Endothelial cell of umbilical vein (primary cell): Measurements from ENCODE around the gene CCDC187. TPM values are rescaled to one million over a fixed set of nuclear protein-coding genes. Genes with fewer than 3 reads are reported as not detected.

Source experiments
- BruUV-seq: library from RNA; stranded (reverse); fragments of 400-500 nt; replicated peaks from 2 replicates; lab custom pipeline; 2021; lab: Mats Ljungman, UMichigan
- CTCF ChIA-PET: fragments of 300-600, 350-600 bp; sonication (Branson Sonifier 250); formaldehyde crosslinking; loops from one replicate; lab custom pipeline; 2021; ENCODE audit warnings: antibody characterized with exemption, inconsistent platforms; lab: Charles Lee
- POLR2A ChIA-PET: fragments of 300-600, 350-600 bp; sonication (Branson Sonifier 250); formaldehyde crosslinking; loops from one replicate; lab custom pipeline; 2021; ENCODE audit warnings: antibody characterized with exemption, inconsistent platforms; lab: Charles Lee
- DNase-seq: peaks from one replicate; pipeline ENCODE4 v3.0.0-alpha.2; 2011; ENCODE audit warnings: low read depth, low spot score
- FAIRE-seq: peaks from 2 replicates; lab custom pipeline; 2011; peaks lifted over from hg19 to GRCh38; lab: Jason Lieb, UNC
- H2AFZ ChIP-seq: 2 replicates; pipeline ENCODE4 v1.6.0; 2012; ENCODE audit warnings: low read depth, low read length, control low read depth, inconsistent platforms
- H3K27ac ChIP-seq: 2 replicates; pipeline ENCODE4 v1.5.1; 2011; ENCODE audit warnings: low read depth, mild to moderate bottlenecking, control low read depth, low read length, moderate library complexity; ENCODE audit not compliant: insufficient read depth
- H3K27me3 ChIP-seq, 2 experiments: 2 replicates each; pipeline versions ENCODE4 v1.6.0 to v1.6.1; 2011; ENCODE audit warnings: low read length in 2 of 2, mixed read lengths in 1 of 2; ENCODE audit not compliant: control insufficient read depth in 2 of 2, insufficient read depth in 2 of 2
- H3K36me3 ChIP-seq, 2 experiments: 2 replicates in 1 of 2; 3 replicates in 1 of 2; pipeline ENCODE4 v1.5.1; 2011; ENCODE audit warnings: low read length in 2 of 2, mild to moderate bottlenecking in 1 of 2, moderate library complexity in 1 of 2; ENCODE audit not compliant: control insufficient read depth in 2 of 2, insufficient read depth in 2 of 2; ENCODE audit errors: extremely low read depth in 1 of 2
- H3K4me1 ChIP-seq: 3 replicates; pipeline ENCODE4 v1.5.1; 2011; ENCODE audit warnings: mild to moderate bottlenecking, low read length; ENCODE audit not compliant: control insufficient read depth, insufficient read depth; ENCODE audit errors: extremely low read depth
- H3K4me2 ChIP-seq: 2 replicates; pipeline ENCODE4 v1.6.1; 2011; ENCODE audit warnings: low read length, control low read depth, mixed read lengths; ENCODE audit not compliant: insufficient read depth
- H3K4me3 ChIP-seq, 3 experiments: fragments of 200-600 bp in 1 of 3; sonication (generic), shearing (Covaris generic) in 1 of 3; replicated peaks in 1 of 3; 2 replicates each; pipeline ENCODE4 v1.5.1; 2011 to 2016; ENCODE audit warnings: control low read depth in 3 of 3, low read length in 3 of 3, mild to moderate bottlenecking in 2 of 3, inconsistent platforms in 1 of 3, low read depth in 1 of 3, moderate library complexity in 1 of 3; ENCODE audit not compliant: insufficient read depth in 1 of 3
- H3K79me2 ChIP-seq: 2 replicates; pipeline ENCODE4 v1.6.0; 2012; ENCODE audit warnings: low read length, inconsistent platforms; ENCODE audit not compliant: control insufficient read depth, insufficient read depth
- H3K9ac ChIP-seq: replicated peaks from 2 replicates; pipeline ENCODE3; 2011; ENCODE audit warnings: low read length, control low read depth; ENCODE audit not compliant: insufficient read depth; ENCODE audit errors: extremely low read depth
- H3K9me1 ChIP-seq: replicated peaks from 3 replicates; pipeline ENCODE4 v1.6.0; 2011; ENCODE audit warnings: mild to moderate bottlenecking, low read length; ENCODE audit not compliant: control insufficient read depth, insufficient read depth; ENCODE audit errors: extremely low read depth
- H3K9me3 ChIP-seq: replicated peaks from 2 replicates; pipeline ENCODE4 v1.5.1; 2012; ENCODE audit warnings: low read length, inconsistent platforms; ENCODE audit not compliant: control insufficient read depth, insufficient read depth
- H4K20me1 ChIP-seq: replicated peaks from 2 replicates; pipeline ENCODE3; 2011; ENCODE audit warnings: mild to moderate bottlenecking, low read length; ENCODE audit not compliant: control insufficient read depth, insufficient read depth; ENCODE audit errors: extremely low read depth
- EZH2 ChIP-seq: IDR thresholded peaks from 2 replicates; pipeline ENCODE4 v1.6.1; 2012; ENCODE audit warnings: borderline replicate concordance, low read depth, mild to moderate bottlenecking, moderate library complexity, low read length, inconsistent platforms; ENCODE audit not compliant: severe bottlenecking
- FOS ChIP-seq: IDR thresholded peaks from 2 replicates; pipeline ENCODE4 v1.6.1; 2011; ENCODE audit warnings: mild to moderate bottlenecking, low read length, moderate library complexity, borderline replicate concordance; ENCODE audit not compliant: insufficient read depth
- GATA2 ChIP-seq: IDR thresholded peaks from 2 replicates; pipeline ENCODE4 v1.7.0; 2011; ENCODE audit warnings: low read depth, mild to moderate bottlenecking, moderate library complexity, mixed read lengths, low read length; ENCODE audit not compliant: insufficient read length, insufficient read depth
- JUN ChIP-seq: IDR thresholded peaks from 2 replicates; pipeline ENCODE4 v1.6.1; 2011; ENCODE audit warnings: borderline replicate concordance, low read depth; ENCODE audit not compliant: insufficient read length, insufficient read depth
- MYC ChIP-seq: IDR thresholded peaks from one replicate; pipeline ENCODE4 v1.6.1; 2011; ENCODE audit warnings: mild to moderate bottlenecking, low read depth, low read length
- POLR2A ChIP-seq: IDR thresholded peaks from 2 replicates; pipeline ENCODE4 v1.6.1; 2012; ENCODE audit warnings: low read depth, mild to moderate bottlenecking, control low read depth, low read length
- POLR2AphosphoS5 ChIP-seq: IDR thresholded peaks from 2 replicates; pipeline ENCODE4 v1.6.1; 2012; ENCODE audit warnings: low read depth, mild to moderate bottlenecking, control low read depth, low read length, moderate library complexity; ENCODE audit not compliant: insufficient read depth
- dilution Hi-C: fragments of 300-500 bp; cut with MboI; formaldehyde crosslinking; loops from one replicate; pipeline ENCODE4 v1.15.0; 2019; ENCODE audit warnings: low sequenced_read_pairs; ENCODE audit not compliant: extremely low pct_ligation_motif_present
- intact Hi-C: fragments of 100-400 bp; cut with micrococcal nuclease; formaldehyde crosslinking; loops from one replicate; pipeline ENCODE4 v1.10.0; 2022
- polyA plus RNA-seq, 4 experiments: library from polyadenylated mRNA; depleted of rRNA in 3 of 4; stranded (reverse) in 3 of 4; unstranded in 1 of 4; fragments of >200 nt; gene quantifications; 2 replicates each; pipeline versions ENCODE4 v1.2.1 to v1.2.3, GENCODE V29; 2011 to 2012; ENCODE audit warnings: missing spikeins in 1 of 4
- total RNA-seq: library from RNA; stranded (reverse); gene quantifications from 2 replicates; pipeline ENCODE4 v1.2.3, GENCODE V29; 2021
- TF ChIP-seq, protein P1 (sequence below), 2 donors: IDR thresholded peaks; 1 replicate in 1 of 2; 2 replicates in 1 of 2; pipeline ENCODE4 v1.5.1; 2011; ENCODE audit warnings: low read length in 2 of 2, mild to moderate bottlenecking in 2 of 2, moderate library complexity in 2 of 2, control low read depth in 1 of 2, inconsistent platforms in 1 of 2, low read depth in 1 of 2; ENCODE audit not compliant: insufficient read depth in 1 of 2; ENCODE audit errors: extremely low read depth in 1 of 2
- TF ChIP-seq, protein P2 (sequence below): IDR thresholded peaks from 2 replicates; pipeline ENCODE4 v1.6.1; 2011; ENCODE audit not compliant: insufficient read depth, insufficient read length

CCDC187 gene
- total and polyA plus RNA-seq, 2 donors (not counting 3 experiments of a cell fraction or from before 2014, with no cell fraction given): not detected

DNA sequence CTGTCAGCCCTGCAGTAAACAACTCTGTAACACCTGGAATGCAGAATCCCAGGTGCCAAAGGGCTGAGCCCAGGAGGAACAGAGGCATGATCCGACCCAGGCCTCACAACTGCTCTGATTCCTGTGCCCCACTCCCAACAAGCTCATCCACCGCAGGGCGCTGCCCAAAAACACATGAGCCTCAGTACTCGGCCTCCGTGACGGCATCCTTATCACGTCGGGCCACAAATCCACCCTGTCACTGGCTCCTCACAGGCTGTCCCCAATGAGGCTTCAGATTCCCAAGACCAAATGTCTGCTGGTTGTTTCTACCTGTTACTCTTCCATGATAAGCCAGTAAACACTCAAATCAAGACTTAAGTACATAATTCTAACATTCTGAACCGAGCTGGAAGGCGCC is 73.5 kb downstream of the CCDC187 start:
- DNase-seq (no peak), FAIRE-seq (no peak)
- Histone ChIP-seq H3K36me3 (no peaks in the 10 kb centered on the region), H3K27me3 (no peaks in the 10 kb centered on the region), H3K79me2 (no peaks in the 10 kb centered on the region), H3K9ac (no peak overlapping the region), H3K4me1 (peaks cover 7% of the 10 kb centered on the region), H4K20me1 (no peaks in the 10 kb centered on the region), H3K4me2 (no peak overlapping the region), H3K9me3 (no peaks in the 10 kb centered on the region), H3K27ac (no peak overlapping the region), H3K9me1 (no peaks in the 10 kb centered on the region), H2AFZ (no peak overlapping the region), H3K4me3 (no peak overlapping the region)
- no TSS peak for BruUV-seq
- ChIA-PET CTCF (no interaction called here), POLR2A (no interaction called here)
- dilution Hi-C loops: no loop called here
- TF ChIP-seq POLR2A (no peak), FOS (no peak), JUN (no peak), POLR2AphosphoS5 (no peak), GATA2 (no peak), MYC (no peak), EZH2 (no peak)
- TF ChIP-seq, protein P1, sequence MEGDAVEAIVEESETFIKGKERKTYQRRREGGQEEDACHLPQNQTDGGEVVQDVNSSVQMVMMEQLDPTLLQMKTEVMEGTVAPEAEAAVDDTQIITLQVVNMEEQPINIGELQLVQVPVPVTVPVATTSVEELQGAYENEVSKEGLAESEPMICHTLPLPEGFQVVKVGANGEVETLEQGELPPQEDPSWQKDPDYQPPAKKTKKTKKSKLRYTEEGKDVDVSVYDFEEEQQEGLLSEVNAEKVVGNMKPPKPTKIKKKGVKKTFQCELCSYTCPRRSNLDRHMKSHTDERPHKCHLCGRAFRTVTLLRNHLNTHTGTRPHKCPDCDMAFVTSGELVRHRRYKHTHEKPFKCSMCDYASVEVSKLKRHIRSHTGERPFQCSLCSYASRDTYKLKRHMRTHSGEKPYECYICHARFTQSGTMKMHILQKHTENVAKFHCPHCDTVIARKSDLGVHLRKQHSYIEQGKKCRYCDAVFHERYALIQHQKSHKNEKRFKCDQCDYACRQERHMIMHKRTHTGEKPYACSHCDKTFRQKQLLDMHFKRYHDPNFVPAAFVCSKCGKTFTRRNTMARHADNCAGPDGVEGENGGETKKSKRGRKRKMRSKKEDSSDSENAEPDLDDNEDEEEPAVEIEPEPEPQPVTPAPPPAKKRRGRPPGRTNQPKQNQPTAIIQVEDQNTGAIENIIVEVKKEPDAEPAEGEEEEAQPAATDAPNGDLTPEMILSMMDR (IDR thresholded peaks at IDR 0.05; ENCODE audit: extremely low read depth in 1 of 2, insufficient read depth in 1 of 2, low read depth in 1 of 2, low read length in 2 of 2): no peak
- TF ChIP-seq, protein P2, sequence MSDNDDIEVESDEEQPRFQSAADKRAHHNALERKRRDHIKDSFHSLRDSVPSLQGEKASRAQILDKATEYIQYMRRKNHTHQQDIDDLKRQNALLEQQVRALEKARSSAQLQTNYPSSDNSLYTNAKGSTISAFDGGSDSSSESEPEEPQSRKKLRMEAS: no peak
- intact Hi-C loops: no loop called here
